Measurements from ENCODE around the gene CLNK.

CLNK gene

DNA sequence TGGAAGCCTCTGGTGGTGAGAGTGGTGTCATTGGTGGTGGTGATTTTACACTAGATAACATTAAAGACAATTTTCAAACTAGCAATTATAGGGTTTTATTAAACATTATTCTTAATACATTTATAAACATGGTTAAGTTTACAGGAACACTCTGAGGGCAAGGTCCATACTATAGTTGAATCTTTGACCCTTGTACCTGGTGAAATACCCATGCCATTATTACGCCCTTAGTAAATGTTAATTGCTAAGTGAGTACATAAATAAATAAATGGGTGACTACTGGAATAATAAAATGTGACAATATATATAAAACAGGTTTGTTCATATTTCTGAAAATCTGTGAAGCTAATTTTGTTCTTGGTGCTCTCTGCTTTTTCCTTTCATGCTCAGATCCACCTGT lies 13.6 kb upstream of the CLNK start:
- DNase-seq = no peak

DNA sequence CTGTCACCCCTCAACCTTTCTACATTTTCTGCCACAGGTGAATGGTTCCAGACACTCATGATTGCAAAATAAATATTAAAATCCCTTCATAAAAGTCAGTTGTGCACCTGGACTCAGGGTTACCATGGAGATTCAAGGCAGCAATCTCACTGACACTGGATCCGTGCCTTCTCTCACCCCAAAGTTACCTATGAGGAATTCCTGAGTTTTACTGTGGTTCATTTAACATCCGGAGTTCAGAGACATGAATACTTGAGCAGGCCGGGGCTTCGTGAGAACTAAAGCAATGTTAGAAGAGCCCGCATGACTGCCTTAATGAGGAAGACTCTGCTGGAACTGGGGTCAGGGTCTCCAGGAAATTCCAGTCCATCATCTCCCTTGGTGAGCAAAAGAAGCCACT lies 12.5 kb upstream of the CLNK start:
- DNase-seq = no peak

DNA sequence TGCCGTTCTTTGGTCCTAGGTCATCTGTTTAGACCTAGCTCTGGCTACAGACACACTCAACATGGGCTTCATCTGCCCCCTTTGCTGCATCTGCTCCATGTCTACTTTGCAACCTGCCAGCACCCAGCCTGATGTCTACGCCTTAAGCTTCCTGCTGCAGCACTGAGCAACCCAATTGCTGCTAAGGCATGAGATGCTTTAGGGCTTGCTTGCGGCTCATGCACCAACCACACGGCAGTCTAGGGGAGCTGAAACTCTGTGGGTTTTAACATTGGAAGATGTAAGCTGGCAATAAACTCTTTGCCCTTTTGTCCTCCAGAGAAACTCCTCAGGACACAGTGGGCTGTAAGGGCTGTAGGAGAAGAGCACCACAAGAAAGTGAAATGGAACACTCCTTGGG lies 11.7 kb upstream of the CLNK start:
- DNase-seq = no peak

DNA sequence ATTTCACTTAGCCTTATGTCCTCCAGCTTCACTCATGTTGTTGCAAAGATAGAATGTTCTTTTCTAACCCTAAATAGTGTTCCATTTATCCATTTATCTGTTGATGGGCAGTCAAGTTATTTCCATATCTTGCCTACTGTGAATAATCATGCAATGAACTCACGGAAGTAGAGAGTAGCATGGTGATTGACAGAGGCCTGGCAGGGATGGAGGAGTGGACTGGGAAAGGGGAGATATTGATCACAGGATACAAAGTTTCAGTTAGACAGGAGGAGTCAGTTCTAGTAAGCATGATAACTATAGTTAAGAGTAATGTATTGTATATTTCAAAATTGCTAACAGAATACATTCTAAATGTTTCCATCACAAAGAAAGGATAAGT lies 10.3 kb upstream of the CLNK start:
- no peak for DNase-seq

DNA sequence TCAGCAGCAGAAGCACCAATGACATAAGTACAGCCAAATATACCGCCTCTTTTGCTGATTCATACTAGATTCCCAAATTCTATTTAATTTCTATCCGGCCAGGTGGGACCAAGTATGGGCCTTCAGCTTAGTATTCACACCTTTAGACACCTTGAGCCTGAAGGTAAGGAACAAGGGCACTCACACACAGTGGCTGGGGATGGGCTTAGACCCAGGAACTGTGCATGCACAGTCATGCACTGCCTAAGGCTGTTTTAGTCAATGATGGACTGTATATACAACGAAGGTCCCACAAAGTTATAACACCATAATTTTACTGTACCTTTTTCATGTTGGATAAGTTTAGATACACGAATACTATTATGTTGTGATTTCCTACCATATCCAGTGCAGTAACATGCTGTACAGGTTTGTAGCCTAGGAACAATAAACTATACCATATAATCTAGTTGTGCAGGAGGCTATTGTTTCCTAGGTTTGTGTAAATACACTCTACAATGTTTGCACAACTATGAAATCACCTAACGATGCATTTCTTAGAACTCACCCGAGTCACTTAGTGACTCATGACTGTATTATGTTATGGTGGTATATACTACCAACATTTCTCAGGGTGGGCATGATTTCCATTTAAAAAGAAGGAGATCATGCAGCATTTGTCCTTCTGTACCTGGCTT lies 9.7 kb upstream of the CLNK start:
- no peak for DNase-seq

DNA sequence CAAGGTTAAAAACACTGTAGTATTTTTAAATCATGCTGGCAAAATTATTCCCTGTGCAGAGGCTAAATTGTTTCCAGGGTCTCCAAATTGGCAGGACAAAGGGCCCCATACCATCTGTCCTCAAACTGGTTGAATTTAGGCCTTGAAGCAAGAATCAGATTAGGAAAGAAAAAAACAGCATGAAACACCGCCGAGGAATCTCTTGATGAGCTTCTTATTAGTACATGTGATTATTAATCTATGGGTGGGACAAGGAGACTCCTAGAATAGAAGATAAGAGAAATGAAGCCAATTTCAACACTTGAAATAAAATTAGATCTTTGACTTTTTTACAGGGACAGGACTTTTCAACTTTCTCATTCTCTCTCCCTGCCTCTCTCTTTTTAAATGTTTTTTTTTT lies 7.1 kb upstream of the CLNK start:
- DNase-seq = no peak

DNA sequence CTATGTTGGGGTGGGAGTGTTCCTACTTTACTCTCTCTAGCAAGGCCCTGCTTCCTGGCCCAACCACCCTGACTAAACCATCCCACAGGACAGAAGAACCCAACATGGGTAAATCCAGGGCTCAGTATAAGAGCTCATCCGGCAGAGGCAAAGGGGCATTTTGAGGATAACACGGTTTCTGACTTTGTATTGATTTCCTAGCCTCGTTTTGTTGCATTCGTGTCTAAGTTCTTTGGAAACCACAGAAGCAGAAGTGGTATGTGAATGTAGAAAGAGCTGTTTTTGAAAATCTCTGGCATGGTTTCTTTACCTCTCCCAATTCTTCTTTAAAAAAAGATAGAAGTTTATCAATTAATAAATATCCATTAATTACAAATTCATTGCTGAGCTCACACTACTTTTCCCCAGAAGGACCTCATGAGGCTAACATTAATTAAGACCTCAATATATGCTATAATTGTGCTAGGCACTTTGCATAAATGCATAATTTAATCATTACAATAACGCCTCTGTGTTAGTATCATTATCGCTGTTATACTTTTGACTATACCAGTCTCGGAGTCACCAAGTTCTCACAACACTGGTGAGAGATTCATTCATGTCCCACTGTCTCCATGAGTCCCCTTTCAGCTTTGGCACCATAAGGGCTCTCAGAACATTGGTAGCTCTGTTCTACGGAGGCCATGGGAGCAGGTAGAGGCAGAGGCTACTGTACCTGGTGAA lies 5.8 kb upstream of the CLNK start:
- DNase-seq = no peak

DNA sequence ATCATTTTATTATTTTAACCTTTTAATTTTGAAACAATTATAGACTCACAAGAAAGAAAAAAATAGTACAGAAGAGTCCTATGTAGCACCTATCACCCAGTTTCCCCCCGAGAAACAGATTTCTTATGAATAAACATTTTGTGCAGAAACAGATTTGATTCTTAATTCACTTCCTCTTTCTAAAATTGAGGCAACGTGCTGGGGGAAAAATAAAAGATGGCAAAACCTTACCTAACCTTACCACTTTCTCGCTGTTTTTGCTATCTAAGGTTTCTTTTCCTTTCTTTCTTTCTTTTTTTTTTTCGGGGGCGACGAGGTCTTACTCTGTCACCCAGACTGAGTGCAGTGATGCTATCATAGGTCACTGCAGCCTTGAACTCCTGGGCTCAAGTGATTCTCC lies 4.3 kb upstream of the CLNK start:
- DNase-seq = no peak

DNA sequence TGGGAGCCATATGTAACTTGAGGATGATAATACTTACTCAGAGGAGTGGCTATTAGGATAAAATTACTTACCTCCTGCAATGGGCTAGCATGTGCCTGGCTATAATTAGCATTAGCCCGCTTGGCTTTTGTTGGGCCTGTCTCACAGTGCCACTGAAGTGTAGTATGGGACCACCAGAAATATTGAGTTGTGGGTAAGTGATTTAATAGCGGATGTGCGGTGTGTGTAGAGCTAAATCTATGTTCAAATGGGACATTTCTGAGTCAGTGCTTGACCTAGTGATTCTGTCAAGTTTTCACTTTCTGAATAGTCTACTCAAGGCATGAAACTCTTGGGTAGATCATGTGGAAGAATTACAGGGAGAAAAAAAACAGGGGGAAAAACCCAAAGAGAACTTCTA lies 3.5 kb upstream of the CLNK start:
- DNase-seq = no peak

DNA sequence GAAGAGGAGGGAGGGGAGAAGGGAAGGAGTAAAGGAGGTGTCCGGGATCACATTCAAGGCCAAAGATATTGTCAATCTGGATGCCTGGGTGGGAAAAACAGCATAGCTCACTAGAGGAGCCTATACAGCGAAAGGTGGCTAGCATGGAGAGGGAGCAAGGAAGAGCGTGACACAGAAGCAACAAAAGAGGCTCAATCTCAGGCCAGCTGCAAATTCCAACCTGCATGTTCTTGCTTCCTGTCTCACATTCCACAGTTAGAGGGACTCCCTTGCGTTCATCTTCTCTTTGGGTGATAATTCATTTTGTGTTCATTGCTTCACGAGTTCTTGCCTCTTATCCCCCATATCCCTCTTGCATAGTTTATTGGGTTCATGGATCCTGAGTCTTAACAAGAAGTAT lies 3.0 kb upstream of the CLNK start:
- DNase-seq = no peak

DNA sequence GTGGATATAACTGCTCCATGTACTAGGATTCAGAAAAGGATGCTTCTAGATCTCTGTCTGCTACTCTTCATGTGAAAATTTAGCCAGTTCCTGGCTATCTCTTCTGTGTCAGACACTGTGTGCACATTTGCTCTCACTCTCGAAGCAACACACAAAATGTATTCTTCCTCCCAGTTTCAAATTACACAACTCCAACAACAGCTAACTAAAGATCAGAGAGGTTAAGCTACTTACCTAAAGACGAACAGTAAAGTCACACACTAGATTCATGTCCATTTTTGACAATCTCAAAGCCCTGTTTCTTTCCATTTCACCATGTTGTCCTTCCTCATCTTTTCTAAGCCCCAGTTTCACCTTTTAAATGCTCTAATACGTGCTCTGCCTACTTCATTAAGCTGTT lies 2.2 kb downstream of the CLNK start:
- no peak for DNase-seq

DNA sequence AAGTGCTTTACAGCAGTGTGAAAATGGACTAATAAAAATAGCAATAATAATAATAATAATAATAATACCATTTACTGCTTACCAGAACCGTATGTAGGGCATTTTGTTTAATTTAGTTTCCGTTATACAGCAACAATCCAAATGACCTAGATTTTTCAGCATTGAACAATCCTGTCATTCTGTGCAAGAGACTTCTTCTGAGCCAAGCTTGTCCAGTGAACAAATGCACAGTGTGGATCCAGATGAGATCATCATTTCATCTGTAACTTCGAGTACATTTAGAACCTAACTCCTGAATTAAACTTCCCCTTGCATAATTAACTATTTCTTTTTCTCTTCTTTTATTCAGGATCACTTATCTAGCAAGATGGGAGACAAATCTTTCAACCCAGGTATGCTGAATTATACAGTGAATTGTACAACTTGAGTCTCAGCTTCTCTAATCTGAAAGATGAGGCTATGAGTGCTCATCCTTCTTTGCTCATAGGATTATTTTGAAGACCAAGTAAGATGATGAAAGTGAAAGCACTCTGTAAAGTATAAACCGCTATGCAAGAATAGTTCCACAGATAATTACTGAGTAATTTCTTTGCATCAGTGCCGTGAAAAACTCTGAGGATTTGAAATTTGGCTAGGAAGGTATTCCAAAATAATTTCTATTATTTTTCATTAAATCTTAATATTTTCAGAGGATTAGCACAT lies 6.6 kb downstream of the CLNK start:
- no peak for DNase-seq

DNA sequence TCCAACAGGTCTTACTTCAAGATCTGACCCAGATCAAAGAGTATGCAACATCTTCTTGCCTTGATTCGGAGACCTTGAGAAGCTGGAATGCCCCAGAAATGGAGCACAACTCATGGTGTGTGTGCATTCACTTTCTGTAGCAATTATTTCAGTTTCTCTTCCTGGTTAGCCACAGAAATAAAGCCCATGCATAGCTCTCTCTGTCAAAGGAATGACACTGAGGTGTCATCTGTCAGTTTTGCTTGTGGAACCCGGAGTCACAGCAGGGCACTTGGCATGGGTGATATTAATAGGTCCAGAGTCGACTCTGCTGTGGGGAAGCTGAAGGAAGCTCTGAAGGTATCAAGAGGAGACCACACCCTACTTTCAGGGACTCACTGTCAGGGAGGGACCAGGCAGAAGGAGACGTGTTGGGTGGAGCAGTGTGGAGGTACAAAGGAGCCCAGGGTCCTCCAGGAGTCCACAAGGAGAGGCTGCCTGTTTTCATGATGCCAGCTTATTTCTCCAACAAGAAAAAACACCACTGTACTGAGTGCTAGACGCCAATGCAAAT lies 10.7 kb downstream of the CLNK start:
- no peak for DNase-seq

DNA sequence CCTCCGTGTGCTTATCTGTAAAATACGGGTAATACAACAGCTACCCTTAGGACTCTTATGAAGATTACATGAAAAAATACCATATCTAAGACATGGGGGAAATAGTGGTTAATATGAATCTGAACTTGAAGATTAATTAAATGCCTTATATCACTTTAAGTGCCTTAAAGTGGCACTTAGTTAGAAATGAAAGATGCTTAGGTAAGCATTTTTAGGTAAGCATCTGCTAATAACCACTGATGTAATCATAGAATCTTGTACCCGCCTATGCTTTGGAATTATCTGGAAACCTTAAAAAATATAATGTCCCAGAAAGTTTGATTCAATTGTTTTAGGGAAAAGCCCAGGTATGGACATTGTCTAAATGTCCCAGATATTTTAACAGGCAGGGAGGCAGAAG lies 12.2 kb downstream of the CLNK start:
- DNase-seq = no peak

DNA sequence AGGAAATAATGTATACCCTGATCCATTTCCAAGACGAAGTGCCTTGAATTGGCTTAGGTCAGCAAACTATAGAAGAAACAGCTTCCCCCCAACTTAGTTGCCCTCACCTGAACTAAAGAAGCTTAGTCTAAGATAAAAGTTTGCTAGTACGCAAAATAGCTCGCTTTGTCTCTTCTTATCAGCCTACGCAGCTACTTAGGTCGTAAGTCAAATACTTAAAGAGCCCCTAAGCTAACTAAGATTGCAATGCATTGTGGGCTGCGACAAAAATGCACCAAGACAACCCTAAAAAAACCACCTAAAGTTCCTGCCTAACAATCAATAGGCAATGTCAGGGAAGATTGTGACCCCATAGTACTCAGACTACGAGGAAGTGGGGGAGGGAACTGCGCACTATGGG lies 12.8 kb downstream of the CLNK start:
- DNase-seq = no peak

DNA sequence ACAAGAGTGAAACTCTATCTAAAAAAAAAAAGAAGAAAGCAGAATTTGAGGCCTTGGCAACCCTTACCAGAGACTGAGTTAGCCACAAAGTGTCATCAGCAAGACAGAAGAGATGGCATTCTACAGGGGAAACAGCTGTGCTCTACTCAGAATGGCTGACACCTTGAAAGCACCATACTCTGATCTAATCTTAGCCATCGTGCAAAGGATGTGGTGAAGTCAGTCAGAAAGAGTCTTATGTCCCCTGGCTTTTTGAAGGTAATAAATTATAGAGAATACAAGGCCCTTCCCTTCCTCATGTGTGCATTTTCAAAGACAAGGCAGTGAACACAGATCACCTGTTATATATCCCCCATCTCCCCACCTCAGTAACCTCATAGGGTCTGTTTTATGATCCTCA lies 13.2 kb downstream of the CLNK start:
- no peak for DNase-seq

DNA sequence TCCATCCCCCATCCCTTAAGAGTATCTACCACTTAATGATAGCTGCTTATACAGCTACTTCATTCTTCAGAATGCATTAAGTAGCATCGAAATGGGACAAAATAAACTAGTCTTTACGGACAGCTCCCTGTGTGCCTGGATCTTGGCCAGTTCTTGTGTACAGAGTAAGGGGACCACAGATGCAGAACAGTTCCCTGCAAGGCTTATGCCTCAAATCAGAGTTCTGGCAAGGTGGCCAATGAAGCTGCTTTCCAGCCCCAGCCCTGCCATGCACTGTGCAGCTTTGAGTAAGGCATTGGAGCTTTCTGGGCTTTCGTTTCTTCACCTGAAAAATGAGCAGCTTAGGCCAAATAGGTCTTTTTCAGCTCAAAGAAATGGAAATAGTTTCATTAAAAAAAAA lies 14.2 kb downstream of the CLNK start:
- DNase-seq = no peak

DNA sequence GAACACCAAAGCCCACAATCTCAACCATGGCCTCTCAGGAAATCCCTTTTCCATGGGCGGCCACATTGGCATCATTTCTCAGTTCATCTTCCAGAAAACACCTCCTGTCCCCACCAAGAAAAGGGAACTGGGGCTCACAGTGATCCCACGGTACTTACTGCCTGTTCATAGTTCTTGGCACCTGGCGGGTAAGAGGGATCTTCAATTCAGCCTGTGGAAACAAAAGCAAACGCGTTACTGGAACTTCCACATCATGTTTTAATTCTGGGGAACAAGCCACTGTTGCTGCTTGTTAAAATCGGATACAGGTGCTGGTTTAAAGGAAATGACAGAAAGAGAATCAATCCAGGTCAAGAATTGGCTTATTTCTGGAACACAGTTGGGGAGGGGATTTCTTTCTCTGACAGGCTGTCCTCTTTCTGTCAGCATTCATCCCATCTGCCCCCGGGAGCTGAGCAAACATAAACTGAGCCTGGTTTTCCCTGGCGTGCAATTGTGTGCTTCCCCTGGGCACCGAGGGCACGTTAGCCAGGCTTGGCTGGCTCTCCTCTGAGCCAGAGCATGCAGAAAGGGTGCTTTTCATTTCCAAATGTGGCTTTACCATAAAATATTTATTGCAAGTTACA lies 16.8 kb downstream of the CLNK start:
- DNase-seq = no peak

DNA sequence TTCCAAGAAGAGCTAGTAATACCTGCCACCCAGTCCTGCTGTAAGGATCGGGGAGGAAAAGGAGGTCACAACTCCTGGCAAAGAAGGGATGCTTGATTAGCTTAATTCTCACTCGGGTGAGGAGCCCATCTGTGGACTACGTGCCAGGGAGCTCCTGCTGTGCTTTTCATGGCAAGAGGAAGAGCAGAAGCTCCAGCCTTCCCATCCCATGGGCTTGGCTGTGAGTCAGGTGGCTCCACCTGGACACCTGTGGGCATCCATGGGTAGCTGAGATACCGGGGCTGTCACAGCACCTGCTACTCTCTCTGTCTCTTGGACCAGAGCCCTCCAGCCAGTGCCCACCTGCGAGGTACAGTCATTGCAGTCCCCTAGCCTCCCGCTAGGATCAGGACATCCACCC lies 18.0 kb downstream of the CLNK start:
- DNase-seq = no peak

DNA sequence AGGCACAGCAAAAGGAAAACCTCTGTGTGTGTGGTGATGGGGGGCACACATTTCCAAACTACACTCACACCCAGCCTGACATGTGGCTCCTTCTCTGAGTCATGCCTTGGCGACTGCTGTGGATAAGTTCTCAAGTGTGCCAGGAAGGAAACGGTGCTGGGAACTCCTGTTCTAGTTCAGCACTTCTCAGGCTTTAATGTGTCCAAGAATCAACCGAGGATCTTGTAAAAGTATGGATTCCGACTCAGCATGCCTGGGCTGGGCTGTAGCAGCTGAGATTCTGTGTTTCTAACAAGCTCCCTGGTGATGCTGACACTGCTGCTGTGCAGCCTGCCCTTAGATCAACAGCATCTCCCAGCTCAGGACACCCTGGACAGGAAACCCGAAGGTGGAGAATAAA lies 20.2 kb downstream of the CLNK start:
- DNase-seq = no peak

DNA sequence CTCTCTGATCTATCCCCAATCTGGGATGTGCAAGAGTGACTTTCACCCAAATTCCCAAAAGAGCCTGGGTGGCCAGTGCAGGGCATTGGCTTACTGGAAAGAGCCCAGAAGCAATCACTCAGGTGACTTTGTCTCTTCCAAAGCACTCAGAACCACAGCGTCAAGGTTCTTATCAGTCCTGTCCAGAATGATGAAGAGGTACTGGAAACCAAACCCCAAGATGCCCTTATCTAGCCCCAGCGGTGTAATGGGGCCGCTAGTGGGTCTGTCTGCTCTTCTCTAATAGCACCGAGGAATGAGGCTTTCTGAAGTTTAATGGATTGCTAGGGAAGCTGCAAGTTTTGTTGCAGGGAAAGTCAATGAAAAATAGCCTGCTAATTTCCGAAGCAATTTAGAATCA lies 21.6 kb downstream of the CLNK start:
- DNase-seq = no peak

DNA sequence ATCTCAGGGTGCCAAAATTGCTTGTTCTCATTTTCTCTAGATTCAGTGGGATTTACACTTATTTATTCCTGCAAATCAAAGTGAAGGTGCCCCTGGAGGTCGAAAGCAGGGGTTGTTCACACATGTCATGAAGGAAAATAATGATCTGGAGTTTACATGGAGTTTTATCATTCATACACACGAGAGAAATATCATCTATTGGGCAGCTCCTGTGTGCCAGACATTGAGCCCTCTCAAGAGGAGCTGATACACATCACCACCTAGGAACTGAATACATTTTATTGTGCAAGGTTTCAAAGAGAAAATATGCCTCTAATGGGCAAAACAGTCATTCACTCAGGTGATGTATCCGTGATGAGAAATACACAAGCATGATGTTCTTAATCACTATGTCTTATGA lies 23.5 kb downstream of the CLNK start:
- no peak for DNase-seq

DNA sequence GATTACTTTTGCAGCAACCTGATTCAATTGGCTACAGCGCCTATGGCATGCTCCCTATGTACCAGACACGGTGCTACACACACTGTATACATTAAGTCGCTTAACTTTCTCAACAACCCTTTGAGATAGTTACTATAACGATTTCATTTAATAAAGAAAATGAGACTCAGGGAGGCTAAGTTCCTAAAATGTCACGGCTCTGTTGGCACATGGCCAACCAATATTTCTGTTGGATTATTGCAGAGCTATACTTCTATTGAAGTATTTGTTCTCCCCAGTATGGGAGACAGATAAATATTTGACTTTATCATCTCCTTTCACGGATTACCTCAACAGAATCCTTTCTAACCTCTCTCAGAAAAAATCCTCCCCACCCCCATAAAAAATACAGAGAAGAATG lies 25.3 kb downstream of the CLNK start:
- no peak for DNase-seq

DNA sequence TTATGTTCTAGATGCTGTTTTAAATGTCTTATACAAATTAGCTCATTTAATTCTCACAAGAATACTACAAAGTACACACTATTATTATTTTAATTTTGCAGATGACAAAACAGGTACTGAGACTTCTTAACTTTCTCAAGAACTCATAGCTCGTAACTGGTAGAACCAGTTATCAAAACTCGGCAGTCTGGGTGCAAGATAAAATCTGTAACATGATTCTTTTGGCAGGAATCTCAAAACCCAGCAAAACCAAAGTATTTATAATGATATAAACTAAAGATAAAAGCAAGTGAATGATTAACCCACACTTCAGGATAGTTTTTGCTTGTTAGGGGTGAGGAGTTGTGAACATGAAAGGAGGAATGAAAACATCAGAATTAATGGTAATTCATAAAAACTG lies 27.6 kb downstream of the CLNK start:
- no peak for DNase-seq
